Stimulated activated CD8-positive, alpha-beta memory T cell treated with anti-CD3 and anti-CD28 coated beads, Interleukin-12 subunit alpha, Interleukin-12 subunit beta, amount 100 ng/mL, for 24 hours (primary cell): ENCODE results near the gene TMEM272.

Experiments used
- DNase-seq: peaks from one replicate; pipeline ENCODE4 v3.0.0-alpha.2; 2020; ENCODE audit errors: extremely low read depth

TMEM272 gene

GRCh38 chr13:51781246-51782022 lies 63.5 kb downstream of the TMEM272 start:
- DNase-seq = no peak

- DNase-seq = no peak
These were observed 64.9 kb downstream of the TMEM272 start for GRCh38 chr13:51780099-51780498.

GRCh38 chr13:51778392-51778791 lies 66.6 kb downstream of the TMEM272 start:
- DNase-seq = no peak

- DNase-seq = no peak
These were observed 67.1 kb downstream of the TMEM272 start for GRCh38 chr13:51777921-51778320.

GRCh38 chr13:51776179-51776578 lies 68.8 kb downstream of the TMEM272 start:
- no peak for DNase-seq

- no peak for DNase-seq
These were observed 71.5 kb downstream of the TMEM272 start for GRCh38 chr13:51773515-51773914.

- DNase-seq = no peak
These were observed 72.2 kb downstream of the TMEM272 start for GRCh38 chr13:51772781-51773180.

GRCh38 chr13:51772105-51772455 lies 72.9 kb downstream of the TMEM272 start:
- no peak for DNase-seq

GRCh38 chr13:51771418-51772104 lies 73.4 kb downstream of the TMEM272 start:
- no peak for DNase-seq

GRCh38 chr13:51770681-51771417 lies 74.1 kb downstream of the TMEM272 start:
- no peak for DNase-seq

- no peak for DNase-seq
These were observed 74.8 kb downstream of the TMEM272 start for GRCh38 chr13:51770160-51770559.

- DNase-seq = no peak
These were observed 75.4 kb downstream of the TMEM272 start for GRCh38 chr13:51769455-51770127.

- DNase-seq = no peak
These were observed 76.0 kb downstream of the TMEM272 start for GRCh38 chr13:51768976-51769375.

- DNase-seq = no peak
These were observed 76.5 kb downstream of the TMEM272 start for GRCh38 chr13:51768378-51768921.

- no peak for DNase-seq
These were observed 77.9 kb downstream of the TMEM272 start for GRCh38 chr13:51767100-51767499.

GRCh38 chr13:51765142-51765515 lies 79.8 kb downstream of the TMEM272 start:
- DNase-seq = no peak

- DNase-seq = peak; percentile 45
These were observed 80.5 kb downstream of the TMEM272 start for GRCh38 chr13:51764184-51765141.

- DNase-seq = no peak
These were observed 81.5 kb downstream of the TMEM272 start for GRCh38 chr13:51763486-51763885.
